BLaER1 treated with 17β-estradiol and CSF1 and Interleukin-3, amounts not matched to agents 10 nM and 100 nM (cell line): Measurements from ENCODE around the gene KPNB1.

ENCODE experiments used
- H3K27ac ChIP-seq, 11 experiments: shearing (Covaris generic); formaldehyde crosslinking; 2 replicates each; pipeline ENCODE4 v1.8.1; 2022
- H3K27me3 ChIP-seq, 11 experiments: shearing (Covaris generic); formaldehyde crosslinking; 2 replicates each; pipeline ENCODE4 v1.8.1; 2022
- H3K36me3 ChIP-seq, 11 experiments: shearing (Covaris generic); formaldehyde crosslinking; 2 replicates each; pipeline ENCODE4 v1.8.1; 2022
- H3K4me1 ChIP-seq, 10 experiments: shearing (Covaris generic); formaldehyde crosslinking; 2 replicates each; pipeline ENCODE4 v1.8.1; 2022
- H3K4me2 ChIP-seq, 11 experiments: shearing (Covaris generic); formaldehyde crosslinking; 2 replicates each; pipeline ENCODE4 v1.8.1; 2022
- H3K4me3 ChIP-seq, 10 experiments: shearing (Covaris generic); formaldehyde crosslinking; 2 replicates each; pipeline ENCODE4 v1.8.1; 2022
- H3K9ac ChIP-seq, 11 experiments: shearing (Covaris generic); formaldehyde crosslinking; 2 replicates each; pipeline ENCODE4 v1.8.1; 2022
- H3K9me3 ChIP-seq, 11 experiments: shearing (Covaris generic); formaldehyde crosslinking; replicated peaks in 1 of 11; 2 replicates each; pipeline ENCODE4 v1.8.1; 2022
- H4K20me1 ChIP-seq, 11 experiments: shearing (Covaris generic); formaldehyde crosslinking; 2 replicates each; pipeline ENCODE4 v1.8.1; 2022
- Cebpa-rat ChIP-seq, 11 experiments: shearing (Covaris generic); IDR thresholded peaks; 2 replicates each; pipeline ENCODE4 v1.8.1; 2022

The KPNB1 gene

GRCh38 chr17:47700471-47701449, 51.0 kb downstream of the KPNB1 start:
- peak overlapping the region in 10 of 11 experiments; percentile 2 to 64 (median 32); a peak in 9 of 22 replicates for H3K9ac ChIP-seq
- peak overlapping the region in 5 of 11 experiments; percentile 33 to 71 (median 68); a peak in 10 of 22 replicates for H3K27ac ChIP-seq

GRCh38 chr17:47701608-47702007, 51.9 kb downstream of the KPNB1 start:
- no peaks in the 10 kb centered on the region for H3K9me3 ChIP-seq

More at GRCh38 chr17:47700471-47701449, 51.0 kb downstream of the KPNB1 start:
- Histone ChIP-seq H3K9me3 (no peaks in the 10 kb centered on the region), H3K4me1 (peaks cover 76 to 100% (median 99%) of the 10 kb centered on the region in 10 experiments), H3K4me3 (peak overlapping the region in 1 of 10 experiments; percentile 2; a peak in 1 of 20 replicates), H3K36me3 (peaks cover 6 to 49% (median 28%) of the 10 kb centered on the region in 11 experiments; a peak in 21 of 22 replicates), H4K20me1 (peaks cover 28 to 93% (median 48%) of the 10 kb centered on the region in 11 experiments; a peak in 20 of 22 replicates), H3K4me2 (peak overlapping the region; percentile 89 to 100 (median 93)), H3K27me3 (no peaks in the 10 kb centered on the region)
- TF ChIP-seq Cebpa-rat (IDR thresholded peaks at IDR 0.05): no peak

GRCh38 chr17:47702391-47702995, 52.8 kb downstream of the KPNB1 start:
- Histone ChIP-seq H3K4me1 (peaks cover 76 to 100% (median 99%) of the 10 kb centered on the region in 10 experiments), H3K9me3 (no peaks in the 10 kb centered on the region), H3K27ac (peak overlapping the region in 7 of 11 experiments; percentile 32 to 71 (median 65); a peak in 11 of 22 replicates), H4K20me1 (peaks cover 23 to 94% (median 44%) of the 10 kb centered on the region in 11 experiments; a peak in 21 of 22 replicates), H3K4me2 (peak overlapping the region; percentile 89 to 100 (median 93)), H3K27me3 (no peaks in the 10 kb centered on the region), H3K9ac (peak overlapping the region; percentile 18 to 68 (median 53); a peak in 15 of 22 replicates), H3K36me3 (peaks cover 6 to 42% (median 29%) of the 10 kb centered on the region in 11 experiments; a peak in 21 of 22 replicates), H3K4me3 (peak overlapping the region in 4 of 10 experiments; percentile 12 to 58 (median 30); a peak in 7 of 20 replicates)
- TF ChIP-seq Cebpa-rat (IDR thresholded peaks at IDR 0.05): no peak

More at GRCh38 chr17:47701608-47702007, 51.9 kb downstream of the KPNB1 start:
- H3K36me3 ChIP-seq: peaks cover 6 to 50% (median 29%) of the 10 kb centered on the region in 11 experiments; a peak in 21 of 22 replicates
- H4K20me1 ChIP-seq: peaks cover 30 to 94% (median 49%) of the 10 kb centered on the region in 11 experiments; a peak in 20 of 22 replicates
- H3K9ac ChIP-seq: peak overlapping the region in 10 of 11 experiments; percentile 18 to 64 (median 54); a peak in 17 of 22 replicates
- peak overlapping the region in 2 of 10 experiments; percentile 2 to 10; a peak in 2 of 20 replicates for H3K4me3 ChIP-seq
- no peak for TF ChIP-seq Cebpa-rat (IDR thresholded peaks at IDR 0.05)
- peak overlapping the region; percentile 89 to 100 (median 93) for H3K4me2 ChIP-seq
- H3K27ac ChIP-seq: peak overlapping the region in 8 of 11 experiments; percentile 3 to 71 (median 50); a peak in 11 of 22 replicates
- peaks cover 76 to 100% (median 99%) of the 10 kb centered on the region in 10 experiments for H3K4me1 ChIP-seq
- H3K27me3 ChIP-seq: no peaks in the 10 kb centered on the region

GRCh38 chr17:47703191-47703591, 53.5 kb downstream of the KPNB1 start:
- no peaks in the 10 kb centered on the region for H3K27me3 ChIP-seq
- H3K9me3 ChIP-seq: no peaks in the 10 kb centered on the region
- H3K4me2 ChIP-seq: peak overlapping the region; percentile 89 to 100 (median 93)
- peak overlapping the region in 8 of 11 experiments; percentile 57 to 72 (median 66); a peak in 15 of 22 replicates for H3K27ac ChIP-seq
- H4K20me1 ChIP-seq: peaks cover 16 to 94% (median 39%) of the 10 kb centered on the region in 11 experiments; a peak in 20 of 22 replicates
- peak overlapping the region in 8 of 10 experiments; percentile 4 to 58 (median 35); a peak in 6 of 20 replicates for H3K4me3 ChIP-seq
- H3K9ac ChIP-seq: peak overlapping the region in 8 of 11 experiments; percentile 46 to 68 (median 57); a peak in 13 of 22 replicates
- peaks cover 6 to 41% (median 28%) of the 10 kb centered on the region in 11 experiments; a peak in 21 of 22 replicates for H3K36me3 ChIP-seq
- H3K4me1 ChIP-seq: peaks cover 80 to 100% (median 98%) of the 10 kb centered on the region in 10 experiments
- no peak for TF ChIP-seq Cebpa-rat (IDR thresholded peaks at IDR 0.05)

GRCh38 chr17:47703671-47704070, 54.0 kb downstream of the KPNB1 start:
- peaks cover 6 to 39% (median 23%) of the 10 kb centered on the region in 11 experiments; a peak in 21 of 22 replicates for H3K36me3 ChIP-seq
- no peak for TF ChIP-seq Cebpa-rat (IDR thresholded peaks at IDR 0.05)
- H3K4me1 ChIP-seq: peaks cover 76 to 96% (median 94%) of the 10 kb centered on the region in 10 experiments
- peak overlapping the region in 8 of 10 experiments; percentile 4 to 58 (median 35); a peak in 10 of 20 replicates for H3K4me3 ChIP-seq
- no peaks in the 10 kb centered on the region for H3K9me3 ChIP-seq
- peak overlapping the region in 9 of 11 experiments; percentile 24 to 68 (median 55); a peak in 16 of 22 replicates for H3K9ac ChIP-seq
- H4K20me1 ChIP-seq: peaks cover 12 to 91% (median 34%) of the 10 kb centered on the region in 11 experiments; a peak in 20 of 22 replicates
- H3K27me3 ChIP-seq: no peaks in the 10 kb centered on the region
- H3K27ac ChIP-seq: peak overlapping the region in 9 of 11 experiments; percentile 2 to 72 (median 65); a peak in 16 of 22 replicates
- H3K4me2 ChIP-seq: peak overlapping the region; percentile 89 to 100 (median 93)

- Histone ChIP-seq H3K4me2 (peak overlapping the region; percentile 89 to 100 (median 93)), H3K27ac (peak overlapping the region in 9 of 11 experiments; percentile 2 to 72 (median 65); a peak in 16 of 22 replicates), H3K9ac (peak overlapping the region in 9 of 11 experiments; percentile 24 to 68 (median 55); a peak in 16 of 22 replicates), H3K4me1 (peaks cover 76 to 93% (median 90%) of the 10 kb centered on the region in 10 experiments), H3K27me3 (no peaks in the 10 kb centered on the region), H4K20me1 (peaks cover 10 to 87% (median 32%) of the 10 kb centered on the region in 11 experiments; a peak in 20 of 22 replicates), H3K9me3 (no peaks in the 10 kb centered on the region), H3K4me3 (peak overlapping the region in 7 of 10 experiments; percentile 0 to 58 (median 38); a peak in 9 of 20 replicates), H3K36me3 (peaks cover 7 to 39% (median 23%) of the 10 kb centered on the region in 11 experiments)
- peak in 1 of 11 experiments; percentile 15; a peak in 2 of 22 replicates for TF ChIP-seq Cebpa-rat (IDR thresholded peaks at IDR 0.05)
These were observed 54.4 kb downstream of the KPNB1 start for GRCh38 chr17:47704116-47704515.

- Histone ChIP-seq H3K9ac (peak overlapping the region in 8 of 11 experiments; percentile 30 to 68 (median 54); a peak in 15 of 22 replicates), H3K36me3 (peaks cover 8 to 39% (median 24%) of the 10 kb centered on the region in 11 experiments), H3K4me2 (peak overlapping the region; percentile 89 to 100 (median 93)), H3K4me3 (peak overlapping the region in 5 of 10 experiments; percentile 0 to 58 (median 40); a peak in 2 of 20 replicates), H3K4me1 (peaks cover 76 to 87% (median 84%) of the 10 kb centered on the region in 10 experiments), H3K27ac (peak overlapping the region in 8 of 11 experiments; percentile 57 to 72 (median 66); a peak in 16 of 22 replicates), H3K27me3 (no peaks in the 10 kb centered on the region), H3K9me3 (no peaks in the 10 kb centered on the region), H4K20me1 (peaks cover 4 to 83% (median 29%) of the 10 kb centered on the region in 11 experiments; a peak in 15 of 22 replicates)
- no peak for TF ChIP-seq Cebpa-rat (IDR thresholded peaks at IDR 0.05)
These were observed 55.0 kb downstream of the KPNB1 start for GRCh38 chr17:47704736-47705135.
